Left lung (tissue), 10 donors: ENCODE results near the gene GH1. TPM values are rescaled to one million over a fixed set of nuclear protein-coding genes. Genes with fewer than 3 reads are reported as not detected.
"Not testable (repeated sequence)": the region's sequence is repeated elsewhere in the genome, so short reads cannot be mapped to it uniquely, and the experiment has no call there.

Source experiments
- ATAC-seq: fragments of 200-7000 bp; cut with Tn5 transposase; one replicate; pipeline ENCODE4 v1.9.1; 2020; ENCODE audit warnings: moderate library complexity
- DNase-seq, 4 donors: peaks; one replicate each; pipeline ENCODE4 v3.0.0-alpha.2; 2013 to 2020
- H3K27ac ChIP-seq, 2 donors: fragments of 200-600 bp; sonication (generic) in 1 of 2; one replicate each; pipeline versions ENCODE4 v1.5.0 to v1.8.0; 2020 to 2021
- H3K27me3 ChIP-seq, 2 donors: fragments of 200-600 bp; sonication (generic) in 1 of 2; one replicate each; pipeline versions ENCODE4 v1.5.0 to v1.8.0; 2020 to 2021
- H3K36me3 ChIP-seq, 2 donors: fragments of 200-600 bp; sonication (generic) in 1 of 2; one replicate each; pipeline versions ENCODE4 v1.5.0 to v1.8.0; 2020 to 2021
- H3K4me1 ChIP-seq, 2 donors: fragments of 200-600 bp; one replicate each; pipeline ENCODE4 v1.8.0; 2021
- H3K4me3 ChIP-seq, 2 donors: fragments of 200-600 bp; sonication (generic) in 1 of 2; one replicate each; pipeline versions ENCODE4 v1.5.0 to v1.8.0; 2020 to 2021; ENCODE audit warnings: mild to moderate bottlenecking in 1 of 2
- H3K9me3 ChIP-seq, 2 donors: fragments of 200-600 bp; sonication (generic) in 1 of 2; one replicate each; pipeline versions ENCODE4 v1.5.0 to v1.8.0; 2020 to 2021
- CTCF ChIP-seq, 2 donors: fragments of 200-600 bp; sonication (generic) in 1 of 2; IDR thresholded peaks; one replicate each; pipeline versions ENCODE4 v1.5.0 to v1.8.0; 2021; ENCODE audit warnings: antibody characterized with exemption in 2 of 2
- intact Hi-C, 2 donors: fragments of 100-400 bp; cut with DNase I; formaldehyde crosslinking; loops; one replicate each; pipeline versions ENCODE4 v1.11.2 to v1.14.2; 2022
- polyA plus RNA-seq, 6 donors: library from polyadenylated mRNA; unstranded; fragments of 120-200 nt; gene quantifications; one replicate each; pipeline ENCODE4 v1.2.1, GENCODE V29; 2013; ENCODE audit not compliant: insufficient read length in 6 of 6
- total RNA-seq, 2 donors: library from RNA; stranded (reverse); fragmentation: NEBNext Ultra II Directional; extraction: Animal tissue kit (Norgen Biotek cat#: 25700); gene quantifications; one replicate each; pipeline ENCODE4 v1.2.1, GENCODE V29; 2021
- donor health status: DM: no; HTN: yes; CAD: no.
- donor health status: DM: no; HTN: no; CAD: no.

The GH1 gene
- total and polyA plus RNA-seq, 8 donors = not detected

- TF ChIP-seq CTCF (IDR thresholded peaks at IDR 0.05) = peak; percentile 22 to 30
- H3K27ac ChIP-seq, H3K27me3 ChIP-seq, H3K9me3 ChIP-seq, H3K4me3 ChIP-seq, H3K4me1 ChIP-seq, intact Hi-C loops, H3K36me3 ChIP-seq: not testable (repeated sequence)
- peak; percentile 84 for ATAC-seq
- DNase-seq = peak in 1 of 4 donors; percentile 42
Observed at GRCh38 chr17:63889026-63889848, 29.4 kb downstream of the GH1 start.

- ATAC-seq, intact Hi-C loops, H3K27me3 ChIP-seq, H3K9me3 ChIP-seq, H3K36me3 ChIP-seq, DNase-seq, H3K27ac ChIP-seq, H3K4me3 ChIP-seq, H3K4me1 ChIP-seq: not testable (repeated sequence)
Observed at GRCh38 chr17:63885119-63885518, 33.5 kb downstream of the GH1 start.

GRCh38 chr17:63882626-63883126 lies 36.0 kb downstream of the GH1 start:
- H3K9me3 ChIP-seq, H3K27me3 ChIP-seq, H3K4me1 ChIP-seq, DNase-seq, H3K27ac ChIP-seq, intact Hi-C loops, H3K4me3 ChIP-seq, H3K36me3 ChIP-seq, ATAC-seq: not testable (repeated sequence)

GRCh38 chr17:63881935-63882601 lies 36.6 kb downstream of the GH1 start, which contains the start of gene GH2:
Gene GH2 (minus strand): TSS chr17:63881944. CDS start chr17:63881801, 143 bp downstream.
- no peaks in the 10 kb centered on the region for H3K4me1 ChIP-seq
- H3K27me3 ChIP-seq = no peaks in the 10 kb centered on the region
- intact Hi-C loops = no loop called here
- peak; percentile 21 to 65 for TF ChIP-seq CTCF (IDR thresholded peaks at IDR 0.05)
- no peak within 1 kb of the TSS for H3K27ac ChIP-seq
- H3K9me3 ChIP-seq = no peaks in the 10 kb centered on the region
- no peak within 1 kb of the TSS for H3K4me3 ChIP-seq
- DNase-seq (peak in 1 of 4 donors; percentile 44), ATAC-seq (peak; percentile 89)
- H3K36me3 ChIP-seq = no peaks in the 10 kb centered on the region

- not testable (repeated sequence) for ATAC-seq, DNase-seq
Observed at GRCh38 chr17:63881337-63881736, 37.3 kb downstream of the GH1 start.

GRCh38 chr17:63880706-63881105 lies 37.9 kb downstream of the GH1 start:
- no peak for TF ChIP-seq CTCF (IDR thresholded peaks at IDR 0.05)
- no peaks in the 10 kb centered on the region for H3K27me3 ChIP-seq
- no peaks in the 10 kb centered on the region for H3K9me3 ChIP-seq
- intact Hi-C loops = no loop called here
- ATAC-seq (no peak), DNase-seq (no peak)
- H3K36me3 ChIP-seq = no peaks in the 10 kb centered on the region
- H3K4me1 ChIP-seq = no peaks in the 10 kb centered on the region
- no peak overlapping the region for H3K4me3 ChIP-seq
- H3K27ac ChIP-seq = no peak overlapping the region

More at GRCh38 chr17:63881337-63881736, 37.3 kb downstream of the GH1 start:
- H3K4me3 ChIP-seq, H3K36me3 ChIP-seq, H3K27ac ChIP-seq, H3K9me3 ChIP-seq, intact Hi-C loops, H3K4me1 ChIP-seq, H3K27me3 ChIP-seq: not testable (repeated sequence)

GRCh38 chr17:63878413-63878812 lies 40.2 kb downstream of the GH1 start:
- H3K4me3 ChIP-seq, H3K4me1 ChIP-seq, H3K36me3 ChIP-seq, ATAC-seq, intact Hi-C loops, DNase-seq, H3K9me3 ChIP-seq, H3K27me3 ChIP-seq, H3K27ac ChIP-seq: not testable (repeated sequence)

GRCh38 chr17:63874693-63875092 lies 43.9 kb downstream of the GH1 start:
- H3K9me3 ChIP-seq, H3K27me3 ChIP-seq, ATAC-seq, H3K27ac ChIP-seq, H3K4me3 ChIP-seq, intact Hi-C loops, H3K4me1 ChIP-seq, H3K36me3 ChIP-seq, DNase-seq: not testable (repeated sequence)

GRCh38 chr17:63874061-63874626 lies 44.5 kb downstream of the GH1 start:
- ATAC-seq, DNase-seq, H3K27ac ChIP-seq, H3K27me3 ChIP-seq, H3K4me3 ChIP-seq, H3K4me1 ChIP-seq, intact Hi-C loops, H3K9me3 ChIP-seq, H3K36me3 ChIP-seq: not testable (repeated sequence)

- H3K27me3 ChIP-seq, intact Hi-C loops, ATAC-seq, H3K9me3 ChIP-seq, H3K4me1 ChIP-seq, H3K4me3 ChIP-seq, H3K27ac ChIP-seq, H3K36me3 ChIP-seq, DNase-seq: not testable (repeated sequence)
Observed at GRCh38 chr17:63873577-63873976, 45.1 kb downstream of the GH1 start, which contains the start of gene CSH2. Gene CSH2 (minus strand): TSS chr17:63873677. CDS start chr17:63873614, 63 bp downstream.
